ENCODE data around the gene MAP1S. TPM values are rescaled to one million over a fixed set of nuclear protein-coding genes. Genes with fewer than 3 reads are reported as not detected.

MAP1S gene
- total RNA-seq, 1 donor from 2014 or later, result 80.5 TPM

GRCh38 chr19:17687141-17687856 lies 32.0 kb upstream of the MAP1S start:
- ChIA-PET POLR2A (interaction anchor here (1.0 kb wide), 1 partner anchor 36 kb away, joined by 10 read pairs; no protein-coding TSS in a partner anchor), CTCF (no interaction called here)
- DNase-seq (no peak), ATAC-seq (ENCODE audit: low read depth) (no peak)
- intact Hi-C loops (cut with micrococcal nuclease), result loop anchor here (5.0 to 10.0 kb wide), 2 partner anchors 62 to 170 kb away; partner anchors contain the start of gene RPL18A
- Mint-ChIP-seq H3K27ac (no peak overlapping the region), H3K27me3 (peaks cover 61% of the 10 kb centered on the region), H3K9me3 (no peaks in the 10 kb centered on the region), H3K4me3 (peak overlapping the region; percentile 11), H3K4me1 (peaks cover 18% of the 10 kb centered on the region), H3K36me3 (ENCODE audit: low read depth) (no peaks in the 10 kb centered on the region)
- no peak for TF ChIP-seq CTCF (IDR thresholded peaks at IDR 0.05)

DNA sequence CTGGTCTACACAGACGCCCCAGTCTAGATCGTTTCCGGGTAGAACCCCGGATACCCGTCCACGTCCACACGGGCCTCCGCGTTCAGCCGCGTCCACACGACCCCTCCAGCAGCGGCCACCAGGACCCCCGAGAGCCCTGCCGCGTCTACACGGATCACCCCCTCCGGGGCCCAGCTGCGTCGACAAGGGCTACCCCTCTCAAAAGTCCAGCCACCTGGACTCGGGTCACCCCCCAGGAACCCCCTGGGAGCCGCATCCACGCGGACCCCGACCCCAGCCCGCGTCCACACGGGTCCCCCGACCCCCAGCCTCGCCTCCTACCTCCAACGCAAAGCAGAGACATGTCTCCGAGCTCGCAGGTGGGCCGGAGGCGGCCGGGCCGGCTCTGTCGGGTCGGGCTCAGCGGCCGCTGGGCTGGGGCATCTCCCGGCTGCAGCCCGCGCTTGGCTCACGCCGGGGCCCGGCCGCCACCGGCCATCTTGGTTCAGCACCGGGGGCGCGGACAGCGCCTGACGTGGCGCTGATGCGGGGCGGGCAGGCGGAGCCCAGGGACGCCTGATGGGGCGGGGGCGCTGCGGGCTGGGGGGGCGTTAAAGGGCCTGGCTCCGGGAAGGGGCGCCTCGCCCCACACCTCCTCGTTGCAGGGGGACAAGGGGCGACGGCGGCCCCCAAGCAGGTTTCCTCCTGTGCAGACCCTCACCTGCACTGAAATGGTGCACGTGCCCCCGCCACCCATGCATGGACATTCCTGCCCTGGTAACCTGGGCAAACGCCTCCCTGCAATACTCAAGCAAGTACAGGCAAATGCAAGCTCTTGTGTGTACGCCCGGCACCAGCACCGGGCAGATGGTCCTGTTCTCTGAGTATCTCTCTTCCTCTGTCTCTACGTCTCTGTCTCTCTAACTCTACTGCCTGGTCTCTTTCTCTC lies 31.2 kb upstream of the MAP1S start, which contains the start of gene UNC13A:
Gene UNC13A, minus strand, starts transcription at position 498 of the 928 bp plus-strand sequence. Its CDS starts 155 bp downstream, at position 343.
- Mint-ChIP-seq H3K4me1 (peaks cover 18% of the 10 kb centered on the region), H3K27ac (no peak within 1 kb of the TSS), H3K27me3 (peaks cover 62% of the 10 kb centered on the region), H3K36me3 (ENCODE audit: low read depth) (no peaks in the 10 kb centered on the region), H3K4me3 (peak within 1 kb of the TSS; percentile 11), H3K9me3 (no peaks in the 10 kb centered on the region)
- intact Hi-C loops (cut with micrococcal nuclease), result loop anchor here (5.0 to 10.0 kb wide), 2 partner anchors 63 to 169 kb away; partner anchors contain the start of gene RPL18A
- ChIA-PET CTCF (no interaction called here), POLR2A (no interaction called here)
- DNase-seq (peak; percentile 48), ATAC-seq (ENCODE audit: low read depth) (peak; percentile 90)
- no peak for TF ChIP-seq CTCF (IDR thresholded peaks at IDR 0.05)

GRCh38 chr19:17688853-17689595 lies 30.3 kb upstream of the MAP1S start:
- peak overlapping the region; percentile 11 for H3K4me3 Mint-ChIP-seq
- ATAC-seq (ENCODE audit: low read depth) (no peak), DNase-seq (no peak)
- H3K9me3 Mint-ChIP-seq, result no peaks in the 10 kb centered on the region
- TF ChIP-seq CTCF (IDR thresholded peaks at IDR 0.05), result no peak
- ChIA-PET CTCF (no interaction called here), POLR2A (no interaction called here)
- peaks cover 18% of the 10 kb centered on the region for H3K4me1 Mint-ChIP-seq
- H3K36me3 Mint-ChIP-seq (ENCODE audit: low read depth), result no peaks in the 10 kb centered on the region
- peaks cover 56% of the 10 kb centered on the region for H3K27me3 Mint-ChIP-seq
- intact Hi-C loops (cut with micrococcal nuclease), result loop anchor here (5.0 to 10.0 kb wide), 2 partner anchors 64 to 168 kb away; partner anchors contain the start of gene RPL18A
- H3K27ac Mint-ChIP-seq, result no peak overlapping the region

DNA sequence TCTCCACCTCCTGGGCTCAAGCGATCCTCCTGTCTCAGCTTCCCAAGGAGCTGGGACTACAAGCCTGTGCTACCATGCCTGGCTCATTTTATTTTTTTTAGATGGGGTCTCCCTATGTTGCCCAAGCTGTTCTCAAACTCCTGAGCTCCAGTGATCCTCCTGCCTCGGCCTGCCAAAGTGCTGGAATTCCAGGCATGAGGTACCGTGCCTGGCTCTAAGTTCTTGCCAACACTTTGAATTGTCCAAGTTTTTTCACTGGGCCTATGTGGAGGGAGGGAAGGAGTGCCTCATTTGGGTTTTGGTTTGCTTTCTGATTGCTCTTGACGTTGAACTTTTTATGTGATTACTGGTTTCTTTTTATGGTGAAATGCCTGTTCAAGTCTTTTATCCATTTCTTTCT lies 26.7 kb upstream of the MAP1S start:
- TF ChIP-seq CTCF (IDR thresholded peaks at IDR 0.05), result no peak
- H3K27me3 Mint-ChIP-seq, result peaks cover 43% of the 10 kb centered on the region
- CTCF ChIA-PET, result interaction anchor here (0.9 kb wide), 1 partner anchor 12 kb away, joined by 3 read pairs; no protein-coding TSS in a partner anchor
- H3K27ac Mint-ChIP-seq, result no peak overlapping the region
- H3K4me3 Mint-ChIP-seq, result no peak overlapping the region
- intact Hi-C loops (cut with micrococcal nuclease), result no loop called here
- ATAC-seq (ENCODE audit: low read depth), result no peak
- peaks cover 7% of the 10 kb centered on the region for H3K4me1 Mint-ChIP-seq
- H3K9me3 Mint-ChIP-seq, result no peaks in the 10 kb centered on the region
- POLR2A ChIA-PET, result interaction anchor here (0.6 to 1.1 kb wide), 3 partner anchors 10 to 46 kb away, joined by 3 to 4 read pairs (median 3); no protein-coding TSS in a partner anchor
- DNase-seq, result no peak
- H3K36me3 Mint-ChIP-seq (ENCODE audit: low read depth), result no peaks in the 10 kb centered on the region

All from activated B cell treated with CpG ODN at 0.5 μM for 24 hours (primary cell).